Activated naive CD4-positive, alpha-beta T cell treated with anti-CD3 and anti-CD28 coated beads for 36 hours (primary cell): ENCODE data around the gene MOSMO. TPM values are rescaled to one million over a fixed set of nuclear protein-coding genes. Genes with fewer than 3 reads are reported as not detected.
A peak's percentile ranks its signal among the peaks of the same experiment; 100 is the strongest.

Experiments used
- CTCF ChIA-PET: fragments of 350-600 bp; sonication (Branson Sonifier 250); formaldehyde crosslinking; loops from one replicate; lab custom pipeline; 2021; ENCODE audit warnings: antibody characterized with exemption; lab: Charles Lee
- DNase-seq: peaks from one replicate; pipeline ENCODE4 v3.0.0-alpha.2; 2020
- H3K27ac Mint-ChIP-seq: one replicate; pipeline ENCODE4 v1.8.0; 2021; ENCODE audit warnings: mild to moderate bottlenecking, mixed read lengths
- H3K27me3 Mint-ChIP-seq: one replicate; pipeline ENCODE4 v1.8.0; 2021; ENCODE audit warnings: low read depth, mixed read lengths
- H3K36me3 Mint-ChIP-seq: one replicate; pipeline ENCODE4 v1.8.0; 2021; ENCODE audit warnings: low read depth, mixed read lengths
- H3K4me1 Mint-ChIP-seq: one replicate; pipeline ENCODE4 v1.8.0; 2021; ENCODE audit warnings: low read depth, mixed read lengths
- H3K4me3 Mint-ChIP-seq: one replicate; pipeline ENCODE4 v1.8.0; 2021; ENCODE audit warnings: mild to moderate bottlenecking, moderate library complexity, mixed read lengths
- H3K9me3 Mint-ChIP-seq: one replicate; pipeline ENCODE4 v1.8.0; 2021; ENCODE audit warnings: mixed read lengths
- intact Hi-C: fragments of 100-400 bp; cut with micrococcal nuclease; formaldehyde crosslinking; loops from one replicate; pipeline ENCODE4 v1.15.1; 2023
- total RNA-seq, 2 experiments: library from RNA; stranded (reverse); gene quantifications; one replicate each; pipeline ENCODE4 v1.2.3, GENCODE V29; 2021

MOSMO gene
- total RNA-seq, 2 experiments from 2014 or later, result 6.5 to 6.7 TPM

DNA sequence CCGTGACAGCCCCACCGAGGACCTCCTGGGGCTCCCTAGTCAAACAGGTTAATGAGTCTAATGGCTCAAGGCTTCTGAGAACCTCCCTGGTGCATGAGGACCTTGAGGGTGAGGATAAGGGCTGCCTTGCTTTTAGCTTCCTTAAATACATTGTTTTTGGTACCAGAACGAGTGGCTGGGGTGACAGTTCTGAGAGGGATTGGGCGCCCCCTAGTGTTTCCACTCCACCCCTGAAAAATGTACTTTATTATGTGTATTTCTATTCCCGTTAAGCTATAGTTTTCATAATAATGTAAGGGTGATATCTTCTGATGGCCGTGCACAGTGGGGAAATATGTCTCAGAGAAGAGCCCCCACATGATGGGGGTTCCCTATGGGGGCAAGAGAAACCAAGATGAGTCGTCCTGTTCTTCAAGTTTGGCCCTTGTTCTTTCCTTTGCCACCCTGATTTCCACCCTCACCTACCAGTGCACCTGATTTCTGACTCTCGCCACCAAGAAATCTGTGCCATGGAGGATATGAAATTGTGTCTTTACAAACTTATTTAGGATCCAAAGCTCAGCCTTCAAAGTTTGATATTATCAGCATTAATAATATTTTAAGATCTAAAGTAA is 69.9 kb downstream of the MOSMO start:
- intact Hi-C loops, result loop anchor here (1.0 kb wide), 4 partner anchors 21 to 125 kb away; partner anchors contain the start of genes PDZD9 and UQCRC2
- peaks cover 7% of the 10 kb centered on the region for H3K4me1 Mint-ChIP-seq
- CTCF ChIA-PET, result interaction anchor here (0.5 to 5.9 kb wide), 42 partner anchors 9 to 351 kb away, joined by 3 to 308 read pairs (median 6); partner anchors contain the start of genes MOSMO, PDZD9 and VWA3A
- H3K36me3 Mint-ChIP-seq, result no peaks in the 10 kb centered on the region
- H3K4me3 Mint-ChIP-seq, result no peak overlapping the region
- DNase-seq, result peak; percentile 87
- no peaks in the 10 kb centered on the region for H3K27me3 Mint-ChIP-seq
- no peak overlapping the region for H3K27ac Mint-ChIP-seq
- H3K9me3 Mint-ChIP-seq, result no peaks in the 10 kb centered on the region

DNA sequence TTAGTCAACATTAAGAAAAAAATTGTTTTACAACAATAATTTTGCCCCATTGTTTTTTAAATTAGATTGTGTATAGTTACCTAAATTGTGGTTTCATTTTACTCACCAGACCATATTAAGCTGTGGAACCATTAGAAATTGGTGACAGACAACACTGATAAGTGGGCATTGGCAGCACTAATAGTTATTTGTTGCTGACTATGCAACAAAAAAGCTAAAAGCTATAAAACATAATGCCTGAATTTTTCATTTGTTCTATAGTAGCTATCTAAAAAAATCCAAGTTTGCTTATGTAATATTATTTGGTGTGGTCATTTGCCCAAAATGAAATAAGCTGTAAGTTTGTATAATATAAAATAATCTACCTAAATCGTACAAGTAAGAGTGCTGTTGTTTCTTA is 70.7 kb downstream of the MOSMO start:
- no peaks in the 10 kb centered on the region for H3K27me3 Mint-ChIP-seq
- no peak overlapping the region for H3K4me3 Mint-ChIP-seq
- CTCF ChIA-PET, result interaction anchor here (0.5 to 5.9 kb wide), 26 partner anchors 10 to 352 kb away, joined by 3 to 308 read pairs (median 7); partner anchors contain the start of genes MOSMO and PDZD9
- peaks cover 7% of the 10 kb centered on the region for H3K4me1 Mint-ChIP-seq
- intact Hi-C loops, result no loop called here
- H3K36me3 Mint-ChIP-seq, result no peaks in the 10 kb centered on the region
- no peak overlapping the region for H3K27ac Mint-ChIP-seq
- no peak for DNase-seq
- no peaks in the 10 kb centered on the region for H3K9me3 Mint-ChIP-seq

GRCh38 chr16:22081050-22081449 is 73.1 kb downstream of the MOSMO start:
- Mint-ChIP-seq H3K27ac (no peak overlapping the region), H3K27me3 (no peaks in the 10 kb centered on the region), H3K36me3 (peaks cover 1% of the 10 kb centered on the region), H3K4me1 (peaks cover under 1% of the 10 kb centered on the region), H3K9me3 (no peaks in the 10 kb centered on the region), H3K4me3 (no peak overlapping the region)
- intact Hi-C loops, result no loop called here
- CTCF ChIA-PET, result interaction anchor here (1.7 kb wide), 1 partner anchor 83 kb away, joined by 6 read pairs; no protein-coding TSS in a partner anchor
- DNase-seq, result no peak

- Mint-ChIP-seq H3K36me3 (peaks cover 1% of the 10 kb centered on the region), H3K4me1 (no peaks in the 10 kb centered on the region), H3K27ac (no peak overlapping the region), H3K9me3 (no peaks in the 10 kb centered on the region), H3K27me3 (no peaks in the 10 kb centered on the region), H3K4me3 (no peak overlapping the region)
- CTCF ChIA-PET, result no interaction called here
- DNase-seq, result no peak
- intact Hi-C loops, result no loop called here
These were observed 78.5 kb downstream of the MOSMO start for GRCh38 chr16:22086440-22086839.

- H3K4me3 Mint-ChIP-seq, result no peak overlapping the region
- CTCF ChIA-PET, result interaction anchor here (1.0 to 1.8 kb wide), 2 partner anchors 11 to 84 kb away, joined by 3 to 12 read pairs; no protein-coding TSS in a partner anchor
- intact Hi-C loops, result no loop called here
- H3K27ac Mint-ChIP-seq, result no peak overlapping the region
- no peaks in the 10 kb centered on the region for H3K9me3 Mint-ChIP-seq
- H3K4me1 Mint-ChIP-seq, result no peaks in the 10 kb centered on the region
- H3K36me3 Mint-ChIP-seq, result peaks cover 1% of the 10 kb centered on the region
- no peaks in the 10 kb centered on the region for H3K27me3 Mint-ChIP-seq
- DNase-seq, result no peak
These were observed 80.7 kb downstream of the MOSMO start for GRCh38 chr16:22088642-22089041.

DNA sequence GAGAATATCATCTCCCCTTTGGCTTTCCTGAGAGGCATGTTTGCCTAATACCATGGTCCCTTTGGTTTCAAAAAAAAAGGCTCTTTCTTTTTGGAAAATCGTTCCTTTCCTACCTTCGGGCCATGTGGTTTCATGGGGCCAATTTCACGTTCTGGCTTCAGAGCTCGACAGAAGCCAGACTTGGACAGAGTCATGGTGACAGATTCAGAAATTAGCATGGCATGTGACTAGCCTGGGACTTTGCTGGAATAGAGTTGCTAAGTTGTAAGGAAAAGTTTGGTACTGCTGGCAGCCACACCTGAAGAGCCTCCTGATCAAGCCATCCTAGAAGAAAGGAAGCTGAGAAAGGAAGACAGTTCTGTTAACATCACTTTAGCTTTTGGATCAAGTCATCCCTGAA is 82.0 kb downstream of the MOSMO start:
- no peaks in the 10 kb centered on the region for H3K27me3 Mint-ChIP-seq
- H3K36me3 Mint-ChIP-seq, result no peaks in the 10 kb centered on the region
- intact Hi-C loops, result no loop called here
- CTCF ChIA-PET, result interaction anchor here (1.6 to 1.8 kb wide), 2 partner anchors 9 to 12 kb away, joined by 10 to 12 read pairs; no protein-coding TSS in a partner anchor
- H3K9me3 Mint-ChIP-seq, result no peaks in the 10 kb centered on the region
- DNase-seq, result no peak
- H3K27ac Mint-ChIP-seq, result no peak overlapping the region
- H3K4me3 Mint-ChIP-seq, result no peak overlapping the region
- no peaks in the 10 kb centered on the region for H3K4me1 Mint-ChIP-seq

- H3K4me3 Mint-ChIP-seq, result no peak overlapping the region
- DNase-seq, result no peak
- intact Hi-C loops, result no loop called here
- no peak overlapping the region for H3K27ac Mint-ChIP-seq
- H3K9me3 Mint-ChIP-seq, result no peaks in the 10 kb centered on the region
- H3K27me3 Mint-ChIP-seq, result no peaks in the 10 kb centered on the region
- H3K4me1 Mint-ChIP-seq, result no peaks in the 10 kb centered on the region
- CTCF ChIA-PET, result interaction anchor here (1.2 to 1.8 kb wide), 3 partner anchors 14 to 97 kb away, joined by 3 to 4 read pairs (median 3); no protein-coding TSS in a partner anchor
- H3K36me3 Mint-ChIP-seq, result no peaks in the 10 kb centered on the region
These were observed 83.8 kb downstream of the MOSMO start for GRCh38 chr16:22091721-22092120.

DNA sequence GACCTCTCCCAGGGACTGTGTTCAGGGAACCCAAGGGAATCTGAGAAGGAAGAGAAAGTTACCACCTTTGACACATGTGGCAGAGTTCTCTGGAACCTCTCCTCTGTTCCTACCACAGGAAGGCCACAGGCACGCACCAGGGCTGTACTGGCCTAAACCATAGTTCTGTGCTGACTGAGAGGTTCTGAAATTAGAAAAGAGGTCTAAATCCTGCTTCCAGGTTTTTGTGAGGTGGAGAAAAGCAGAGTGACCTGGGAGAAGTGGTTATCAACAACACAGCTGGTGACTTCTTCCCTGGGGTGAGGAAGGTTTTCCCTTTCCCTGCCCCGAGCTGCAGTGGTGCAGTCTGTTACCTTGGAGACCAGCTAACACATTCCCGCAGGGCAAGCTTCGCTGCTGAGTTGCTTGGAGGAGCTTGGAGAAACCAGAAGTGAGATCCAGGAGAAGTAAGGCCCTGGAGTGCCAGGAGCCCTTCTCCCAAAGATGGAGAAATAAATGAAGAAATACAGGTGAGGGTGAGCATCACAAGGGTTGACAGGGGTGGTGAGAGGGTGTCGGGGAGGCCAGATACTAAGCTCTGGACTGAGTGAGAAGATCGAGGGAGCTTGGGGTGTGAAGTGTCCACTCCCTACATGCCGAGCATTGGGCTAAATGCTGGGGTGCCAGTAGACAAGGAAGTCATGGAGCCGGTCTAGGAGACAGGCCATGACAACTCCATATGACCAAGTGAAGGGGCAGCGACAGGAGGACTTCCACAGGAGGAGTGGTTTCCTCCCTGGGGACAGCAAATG is 84.4 kb downstream of the MOSMO start, which contains the start of gene VWA3A:
Gene VWA3A, plus strand, starts transcription at position 399 of the 791 bp plus-strand sequence. Its CDS starts 97 bp downstream, at position 496.
- H3K9me3 Mint-ChIP-seq, result no peaks in the 10 kb centered on the region
- intact Hi-C loops, result no loop called here
- CTCF ChIA-PET, result interaction anchor here (1.2 to 1.8 kb wide), 3 partner anchors 15 to 96 kb away, joined by 3 to 4 read pairs (median 3); no protein-coding TSS in a partner anchor
- peaks cover 2% of the 10 kb centered on the region for H3K27me3 Mint-ChIP-seq
- no peak for DNase-seq
- no peaks in the 10 kb centered on the region for H3K4me1 Mint-ChIP-seq
- H3K4me3 Mint-ChIP-seq, result no peak within 1 kb of the TSS
- no peaks in the 10 kb centered on the region for H3K36me3 Mint-ChIP-seq
- no peak within 1 kb of the TSS for H3K27ac Mint-ChIP-seq

GRCh38 chr16:22093331-22093730 is 85.4 kb downstream of the MOSMO start:
- H3K36me3 Mint-ChIP-seq, result no peaks in the 10 kb centered on the region
- CTCF ChIA-PET, result interaction anchor here (1.8 kb wide), 1 partner anchor 16 kb away, joined by 4 read pairs; no protein-coding TSS in a partner anchor
- H3K4me1 Mint-ChIP-seq, result no peaks in the 10 kb centered on the region
- no peak for DNase-seq
- peaks cover 5% of the 10 kb centered on the region for H3K27me3 Mint-ChIP-seq
- no peak overlapping the region for H3K27ac Mint-ChIP-seq
- intact Hi-C loops, result no loop called here
- no peaks in the 10 kb centered on the region for H3K9me3 Mint-ChIP-seq
- H3K4me3 Mint-ChIP-seq, result no peak overlapping the region

DNA sequence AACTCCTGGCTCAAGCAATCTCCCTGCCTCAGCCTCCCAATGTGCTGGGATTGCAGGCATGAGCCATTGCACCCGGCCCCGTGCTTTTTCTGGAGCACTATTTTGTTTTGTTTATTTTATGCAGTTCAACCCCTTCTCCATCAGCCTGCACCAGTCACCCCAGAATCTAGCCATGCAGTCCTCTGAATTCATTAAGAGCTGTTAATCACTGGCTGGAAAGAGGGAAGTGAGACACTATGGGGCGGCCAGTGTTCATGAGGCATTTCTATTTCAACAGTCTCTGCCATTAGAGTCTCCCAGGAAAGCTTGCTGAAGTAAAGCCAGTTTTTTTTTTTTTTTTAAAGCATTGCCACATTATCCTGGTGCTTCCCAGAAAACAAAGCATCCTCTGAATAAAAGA is 86.1 kb downstream of the MOSMO start:
- Mint-ChIP-seq H3K9me3 (no peaks in the 10 kb centered on the region), H3K4me1 (no peaks in the 10 kb centered on the region), H3K27me3 (peaks cover 5% of the 10 kb centered on the region), H3K27ac (no peak overlapping the region), H3K4me3 (no peak overlapping the region), H3K36me3 (no peaks in the 10 kb centered on the region)
- intact Hi-C loops, result no loop called here
- CTCF ChIA-PET, result interaction anchor here (0.7 to 0.9 kb wide), 2 partner anchors 16 to 85 kb away, joined by 4 to 6 read pairs; no protein-coding TSS in a partner anchor
- no peak for DNase-seq

DNA sequence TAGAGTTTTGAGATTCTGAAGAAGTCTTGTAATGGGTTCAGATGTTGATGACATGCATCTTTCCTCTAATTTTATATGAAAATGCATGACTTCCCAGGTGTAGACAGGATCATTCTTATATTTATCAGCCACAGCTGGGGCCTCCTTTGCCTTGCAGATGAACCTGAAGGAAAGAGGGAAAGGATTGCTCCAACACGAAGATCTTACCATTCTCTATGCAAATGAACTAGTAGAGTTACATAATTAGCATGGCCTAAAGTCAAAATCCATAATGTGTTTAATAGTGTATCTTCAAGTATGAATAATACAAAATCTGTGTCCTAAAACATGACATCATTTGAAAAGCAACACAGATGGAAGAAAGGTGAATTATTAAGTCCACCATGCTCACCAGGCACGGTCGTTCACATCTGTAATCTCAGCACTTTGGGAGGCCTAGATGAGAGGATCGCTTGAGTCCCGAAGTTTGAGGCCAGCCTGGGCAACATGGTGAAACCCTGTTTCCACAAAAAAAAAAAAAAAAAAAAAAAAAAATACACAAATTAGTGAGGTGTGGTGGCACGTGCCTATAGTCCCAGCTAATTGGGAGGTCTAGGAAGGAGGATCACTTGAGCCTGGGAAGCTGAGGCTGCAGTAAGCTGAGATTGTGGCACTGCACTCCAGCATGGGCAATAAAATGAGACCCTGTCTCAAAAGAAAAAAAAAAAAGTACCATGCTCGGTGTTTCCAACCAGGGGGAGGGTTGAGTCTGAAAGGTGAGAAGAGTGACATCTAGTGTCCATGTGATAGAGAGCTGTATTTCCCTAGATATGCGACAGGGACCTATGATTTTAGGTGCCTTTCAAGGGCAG is 90.7 kb downstream of the MOSMO start:
- intact Hi-C loops, result loop anchor here (1.0 to 2.0 kb wide), 4 partner anchors 21 to 199 kb away; partner anchors contain the start of genes PDZD9 and POLR3E
- H3K36me3 Mint-ChIP-seq, result no peaks in the 10 kb centered on the region
- peak overlapping the region; percentile 28 for H3K4me3 Mint-ChIP-seq
- DNase-seq, result no peak
- H3K27ac Mint-ChIP-seq, result no peak overlapping the region
- no peaks in the 10 kb centered on the region for H3K4me1 Mint-ChIP-seq
- H3K9me3 Mint-ChIP-seq, result no peaks in the 10 kb centered on the region
- H3K27me3 Mint-ChIP-seq, result peaks cover 5% of the 10 kb centered on the region
- CTCF ChIA-PET, result interaction anchor here (0.5 to 2.0 kb wide), 26 partner anchors 9 to 1156 kb away, joined by 3 to 16 read pairs (median 5); partner anchors contain the start of genes MOSMO and PDZD9
